RWPE2 (cell line): ENCODE data around the gene PGAM5.

Source experiments
- ATAC-seq: fragments of 200-7000 bp; cut with Tn5 transposase; 3 replicates; pipeline ENCODE4 v1.9.1; 2021; ENCODE audit warnings: low read depth
- DNase-seq: peaks from one replicate; pipeline ENCODE4 v3.0.0-alpha.2; 2020; ENCODE audit warnings: low spot score
- H3K27ac ChIP-seq: fragments of 450-650 bp; 2 replicates; pipeline ENCODE4 v1.5.1; 2017; ENCODE audit warnings: mild to moderate bottlenecking; ENCODE audit not compliant: poor library complexity, severe bottlenecking
- H3K27me3 ChIP-seq: fragments of 250-450 bp; sonication (Bioruptor Pico); 2 replicates; pipeline ENCODE4 v1.5.1; 2021; ENCODE audit warnings: mild to moderate bottlenecking, moderate library complexity; ENCODE audit not compliant: insufficient read depth, poor library complexity, severe bottlenecking
- H3K36me3 ChIP-seq: fragments of 250-450 bp; sonication (Bioruptor Pico); 2 replicates; pipeline ENCODE4 v1.5.1; 2020; ENCODE audit warnings: low read depth, mild to moderate bottlenecking, moderate library complexity
- H3K4me1 ChIP-seq: fragments of 250-450 bp; sonication (Bioruptor Pico); 2 replicates; pipeline ENCODE4 v1.5.1; 2021; ENCODE audit warnings: mild to moderate bottlenecking, moderate library complexity; ENCODE audit not compliant: insufficient read depth, poor library complexity, severe bottlenecking
- H3K4me3 ChIP-seq: fragments of 250-450 bp; sonication (Bioruptor Pico); 2 replicates; pipeline ENCODE4 v1.5.1; 2021; ENCODE audit warnings: mild to moderate bottlenecking, moderate library complexity; ENCODE audit not compliant: severe bottlenecking
- H3K9me3 ChIP-seq: fragments of 250-450 bp; sonication (Bioruptor Pico); 2 replicates; pipeline ENCODE4 v1.5.1; 2021; ENCODE audit warnings: mild to moderate bottlenecking, moderate library complexity; ENCODE audit not compliant: severe bottlenecking
- TF ChIP-seq, protein P1 (sequence below): fragments of 450-650 bp; IDR thresholded peaks from one replicate; pipeline ENCODE4 v1.5.1; 2017; ENCODE audit warnings: mild to moderate bottlenecking, moderate library complexity; ENCODE audit not compliant: poor library complexity, severe bottlenecking

Gene PGAM5

DNA sequence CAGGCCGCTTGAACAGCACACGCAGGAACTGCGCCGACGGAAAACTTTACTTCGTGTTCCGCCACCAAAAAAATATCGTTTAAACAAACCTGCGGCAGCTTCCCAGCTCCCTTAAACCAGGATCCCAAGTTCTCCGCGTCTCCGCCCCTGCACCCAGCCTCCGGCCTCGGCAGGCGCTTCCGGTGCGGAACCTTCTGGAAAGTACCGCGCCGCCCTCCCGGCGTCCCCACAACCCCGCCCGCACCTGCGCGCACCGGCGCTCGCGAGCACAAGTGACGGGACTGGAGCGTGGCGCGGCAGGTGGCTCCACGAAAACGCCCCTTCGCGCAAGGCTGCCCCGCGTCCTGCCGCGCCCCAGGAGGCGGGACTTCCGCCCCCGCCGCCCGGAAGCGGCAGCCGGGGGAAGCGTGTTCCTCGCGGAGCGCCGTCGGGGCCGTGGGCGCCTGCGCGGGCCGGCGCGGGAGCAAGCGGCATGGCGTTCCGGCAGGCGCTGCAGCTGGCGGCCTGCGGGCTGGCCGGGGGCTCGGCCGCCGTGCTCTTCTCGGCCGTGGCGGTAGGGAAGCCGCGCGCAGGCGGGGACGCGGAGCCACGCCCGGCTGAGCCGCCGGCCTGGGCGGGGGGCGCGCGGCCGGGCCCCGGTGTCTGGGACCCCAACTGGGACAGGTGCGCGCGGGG, at the start of gene PGAM5:
Gene PGAM5, plus strand, starts transcription at position 438 of the 675 bp plus-strand sequence. Its CDS starts 35 bp downstream, at position 473.
- TF ChIP-seq, protein P1, sequence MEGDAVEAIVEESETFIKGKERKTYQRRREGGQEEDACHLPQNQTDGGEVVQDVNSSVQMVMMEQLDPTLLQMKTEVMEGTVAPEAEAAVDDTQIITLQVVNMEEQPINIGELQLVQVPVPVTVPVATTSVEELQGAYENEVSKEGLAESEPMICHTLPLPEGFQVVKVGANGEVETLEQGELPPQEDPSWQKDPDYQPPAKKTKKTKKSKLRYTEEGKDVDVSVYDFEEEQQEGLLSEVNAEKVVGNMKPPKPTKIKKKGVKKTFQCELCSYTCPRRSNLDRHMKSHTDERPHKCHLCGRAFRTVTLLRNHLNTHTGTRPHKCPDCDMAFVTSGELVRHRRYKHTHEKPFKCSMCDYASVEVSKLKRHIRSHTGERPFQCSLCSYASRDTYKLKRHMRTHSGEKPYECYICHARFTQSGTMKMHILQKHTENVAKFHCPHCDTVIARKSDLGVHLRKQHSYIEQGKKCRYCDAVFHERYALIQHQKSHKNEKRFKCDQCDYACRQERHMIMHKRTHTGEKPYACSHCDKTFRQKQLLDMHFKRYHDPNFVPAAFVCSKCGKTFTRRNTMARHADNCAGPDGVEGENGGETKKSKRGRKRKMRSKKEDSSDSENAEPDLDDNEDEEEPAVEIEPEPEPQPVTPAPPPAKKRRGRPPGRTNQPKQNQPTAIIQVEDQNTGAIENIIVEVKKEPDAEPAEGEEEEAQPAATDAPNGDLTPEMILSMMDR: no peak
- DNase-seq (no peak), ATAC-seq (peak; percentile 83)
- Histone ChIP-seq H3K4me1 (peaks cover 9% of the 10 kb centered on the region), H3K27ac (peak within 1 kb of the TSS; percentile 61), H3K27me3 (no peaks in the 10 kb centered on the region), H3K9me3 (no peaks in the 10 kb centered on the region), H3K36me3 (peaks cover 22% of the 10 kb centered on the region), H3K4me3 (peak within 1 kb of the TSS; percentile 81)

DNA sequence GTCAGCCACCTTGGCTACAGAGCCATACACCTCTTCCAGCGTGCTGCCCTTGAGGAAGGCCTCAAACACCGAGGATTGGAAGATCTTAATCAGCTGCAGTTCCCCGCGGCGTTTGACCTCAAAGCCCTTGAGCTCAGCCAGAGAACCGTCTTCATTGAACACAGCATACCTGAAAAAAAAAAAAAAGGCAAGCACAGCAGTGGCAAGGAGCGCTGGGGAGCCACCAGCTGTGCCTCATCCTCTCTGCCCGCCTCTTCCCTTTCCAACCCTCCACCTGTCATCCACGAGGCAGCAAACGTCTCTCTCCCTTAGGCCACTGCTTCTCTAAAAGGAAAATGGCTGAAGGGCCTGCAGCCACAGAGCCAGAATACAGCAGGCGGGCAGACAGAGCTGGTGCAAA, 49.6 kb upstream of the PGAM5 start:
- DNase-seq (no peak), ATAC-seq (no peak)
- no peaks in the 10 kb centered on the region for H3K9me3 ChIP-seq
- H3K27ac ChIP-seq: no peak overlapping the region
- H3K4me3 ChIP-seq: no peak overlapping the region
- H3K27me3 ChIP-seq: no peaks in the 10 kb centered on the region
- TF ChIP-seq, protein P1: no peak
- H3K4me1 ChIP-seq: no peaks in the 10 kb centered on the region
- H3K36me3 ChIP-seq: peaks cover 87% of the 10 kb centered on the region

DNA sequence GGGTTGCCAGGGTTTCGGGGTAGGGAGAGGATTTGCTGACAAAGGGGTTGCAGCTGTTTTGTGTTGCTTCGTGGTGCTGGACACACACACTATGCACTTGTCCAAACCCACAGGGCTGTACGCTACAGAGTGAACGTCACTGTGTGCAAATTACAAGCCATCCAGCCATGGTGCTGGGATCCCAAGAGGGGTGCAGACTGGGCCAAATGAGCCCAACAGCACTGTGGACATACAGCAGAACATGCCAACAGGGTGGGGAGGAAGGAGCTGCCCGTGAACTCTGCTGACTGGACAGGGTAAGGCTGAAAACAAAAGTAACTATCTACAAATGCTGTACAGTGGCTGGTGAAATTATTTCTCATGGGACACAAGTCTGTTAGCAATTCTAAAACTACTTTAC, 48.7 kb upstream of the PGAM5 start:
- Histone ChIP-seq H3K27me3 (no peaks in the 10 kb centered on the region), H3K9me3 (no peaks in the 10 kb centered on the region), H3K36me3 (peaks cover 89% of the 10 kb centered on the region), H3K4me1 (no peaks in the 10 kb centered on the region), H3K27ac (no peak overlapping the region), H3K4me3 (no peak overlapping the region)
- DNase-seq (peak; percentile 26), ATAC-seq (no peak)
- TF ChIP-seq, protein P1: no peak

DNA sequence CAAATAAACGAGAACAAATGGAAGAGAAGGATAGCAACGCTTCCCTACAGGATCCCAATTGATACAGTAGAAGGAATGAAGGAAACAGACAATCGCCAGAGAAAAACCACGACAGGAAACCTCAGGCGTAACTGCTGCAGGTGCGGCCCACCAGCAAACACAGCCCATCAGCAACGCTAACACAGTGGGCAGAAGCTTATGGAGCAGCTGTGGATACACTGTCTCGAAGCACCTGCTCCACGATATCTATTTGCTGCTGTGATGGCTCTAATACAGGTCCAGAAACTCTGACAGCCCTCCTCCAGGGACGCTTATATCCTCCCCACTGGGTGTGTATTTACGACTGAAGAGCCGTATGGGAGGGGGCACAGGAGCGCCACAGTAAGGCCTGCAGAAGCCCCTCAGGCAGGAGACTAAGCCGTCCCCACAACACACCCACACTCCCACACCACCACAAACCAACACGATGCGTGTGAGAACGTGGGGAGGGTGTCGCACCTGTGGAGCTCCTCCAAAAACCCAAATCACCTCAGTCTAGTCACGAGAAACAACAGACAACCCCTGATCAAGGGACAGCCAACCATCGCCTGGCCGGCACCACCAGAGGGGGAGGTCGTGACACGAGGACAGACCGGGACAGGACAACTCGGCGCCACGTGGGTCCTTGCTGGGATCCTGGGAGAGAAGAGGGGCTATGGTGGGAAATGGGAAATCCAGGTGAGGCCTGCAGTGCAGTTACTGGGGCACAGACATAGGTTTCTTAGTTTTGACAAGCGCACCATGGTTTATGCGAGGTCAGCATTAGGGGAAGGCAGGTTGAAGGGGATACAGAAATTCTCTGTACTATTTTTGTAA, 47.5 kb upstream of the PGAM5 start:
- no peak for ATAC-seq
- H3K4me3 ChIP-seq: no peak overlapping the region

More for the DNA sequence above, 47.5 kb upstream of the PGAM5 start:
- TF ChIP-seq, protein P1: no peak
- no peak for DNase-seq
- peaks cover 86% of the 10 kb centered on the region for H3K36me3 ChIP-seq
- H3K9me3 ChIP-seq: no peaks in the 10 kb centered on the region
- H3K4me1 ChIP-seq: no peaks in the 10 kb centered on the region
- no peak overlapping the region for H3K27ac ChIP-seq
- H3K27me3 ChIP-seq: no peaks in the 10 kb centered on the region
